Fibroblast of mammary gland (primary cell): Measurements from ENCODE around the gene NME4.
A peak's percentile ranks its signal among the peaks of the same experiment; 100 is the strongest.

ENCODE experiments used
- DNase-seq: peaks from one replicate; pipeline ENCODE4 v3.0.0-alpha.2; 2010; ENCODE audit warnings: low read depth
- H3K4me3 ChIP-seq: 2 replicates; pipeline ENCODE4 v1.5.1; 2011; ENCODE audit warnings: low read depth, mild to moderate bottlenecking, low read length, moderate library complexity; ENCODE audit not compliant: control insufficient read depth
- TF ChIP-seq, protein P1 (sequence below): conservative IDR thresholded peaks from 2 replicates; pipeline ENCODE4 v1.5.1; 2011; ENCODE audit warnings: low read depth, low read length, inconsistent platforms; ENCODE audit not compliant: control insufficient read depth, insufficient read depth

The NME4 gene

GRCh38 chr16:364595-365491, 32.2 kb upstream of the NME4 start:
- H3K4me3 ChIP-seq: no peak overlapping the region
- TF ChIP-seq, protein P1, sequence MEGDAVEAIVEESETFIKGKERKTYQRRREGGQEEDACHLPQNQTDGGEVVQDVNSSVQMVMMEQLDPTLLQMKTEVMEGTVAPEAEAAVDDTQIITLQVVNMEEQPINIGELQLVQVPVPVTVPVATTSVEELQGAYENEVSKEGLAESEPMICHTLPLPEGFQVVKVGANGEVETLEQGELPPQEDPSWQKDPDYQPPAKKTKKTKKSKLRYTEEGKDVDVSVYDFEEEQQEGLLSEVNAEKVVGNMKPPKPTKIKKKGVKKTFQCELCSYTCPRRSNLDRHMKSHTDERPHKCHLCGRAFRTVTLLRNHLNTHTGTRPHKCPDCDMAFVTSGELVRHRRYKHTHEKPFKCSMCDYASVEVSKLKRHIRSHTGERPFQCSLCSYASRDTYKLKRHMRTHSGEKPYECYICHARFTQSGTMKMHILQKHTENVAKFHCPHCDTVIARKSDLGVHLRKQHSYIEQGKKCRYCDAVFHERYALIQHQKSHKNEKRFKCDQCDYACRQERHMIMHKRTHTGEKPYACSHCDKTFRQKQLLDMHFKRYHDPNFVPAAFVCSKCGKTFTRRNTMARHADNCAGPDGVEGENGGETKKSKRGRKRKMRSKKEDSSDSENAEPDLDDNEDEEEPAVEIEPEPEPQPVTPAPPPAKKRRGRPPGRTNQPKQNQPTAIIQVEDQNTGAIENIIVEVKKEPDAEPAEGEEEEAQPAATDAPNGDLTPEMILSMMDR: no peak
- DNase-seq: no peak

- H3K4me3 ChIP-seq: no peak overlapping the region
- no peak for DNase-seq
- TF ChIP-seq, protein P1: no peak
Observed at GRCh38 chr16:366476-366875, 30.5 kb upstream of the NME4 start.

GRCh38 chr16:367333-367903, 29.6 kb upstream of the NME4 start:
- DNase-seq: no peak
- TF ChIP-seq, protein P1: no peak
- no peak overlapping the region for H3K4me3 ChIP-seq

DNA sequence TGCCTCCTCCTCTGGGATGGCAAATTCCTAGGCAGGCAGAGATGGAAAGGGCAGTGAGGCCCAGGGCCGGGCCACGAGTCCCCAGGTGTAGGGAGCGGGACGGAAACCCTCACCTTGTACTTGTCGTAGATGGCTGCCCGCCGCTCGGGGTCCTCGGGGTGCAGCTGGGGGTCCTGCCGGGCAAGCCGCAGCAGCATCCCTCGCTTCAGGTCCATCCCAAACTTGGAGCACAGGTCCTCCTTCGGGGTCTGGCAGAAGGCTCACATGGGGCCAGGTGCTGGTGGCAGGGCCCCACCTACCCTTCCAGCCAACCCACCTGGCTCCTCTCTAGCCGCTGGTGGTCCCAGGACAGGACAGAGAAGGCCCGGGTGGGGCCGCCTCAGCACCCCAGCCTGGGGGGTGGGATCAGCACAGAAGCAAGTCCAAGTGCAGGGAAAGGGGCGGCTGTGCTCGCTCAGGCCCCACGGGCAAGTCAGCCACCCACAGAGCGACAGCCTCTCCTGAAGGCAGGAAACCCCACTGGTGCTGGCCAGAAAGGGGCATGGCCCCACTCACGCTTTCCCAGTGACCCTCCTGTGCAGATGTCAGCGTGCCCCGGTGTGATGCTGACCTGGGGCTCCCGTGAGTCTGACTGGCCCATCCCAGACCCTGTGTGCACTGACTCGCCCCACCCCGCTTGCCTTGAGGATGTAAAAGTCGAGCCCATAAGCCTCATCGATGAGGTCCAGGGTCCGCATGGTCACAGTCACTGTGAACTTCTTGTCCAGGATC, 28.4 kb upstream of the NME4 start:
- TF ChIP-seq, protein P1: no peak
- DNase-seq: no peak
- H3K4me3 ChIP-seq: no peak overlapping the region

GRCh38 chr16:369275-369865, 27.6 kb upstream of the NME4 start:
- TF ChIP-seq, protein P1: no peak
- H3K4me3 ChIP-seq: peak overlapping the region; percentile 39
- DNase-seq: no peak

GRCh38 chr16:369866-370436, 27.0 kb upstream of the NME4 start:
- TF ChIP-seq, protein P1: no peak
- peak overlapping the region; percentile 39 for H3K4me3 ChIP-seq
- DNase-seq: no peak
